HepG2 (cell line): ENCODE results near the gene RIBC1. TPM values are rescaled to one million over a fixed set of nuclear protein-coding genes. Genes with fewer than 3 reads are reported as not detected.
"Not testable (repeated sequence)": the region's sequence is repeated elsewhere in the genome, so short reads cannot be mapped to it uniquely, and the experiment has no call there.

Experiments
- ATAC-seq: fragments of 200-7000 bp; cut with Tn5 transposase; 3 replicates; pipeline ENCODE4 v1.9.1; 2020; ENCODE audit warnings: mild to moderate bottlenecking, moderate library complexity
- BruUV-seq: library from RNA; stranded (reverse); fragments of 400-500 nt; replicated peaks from 2 replicates; lab custom pipeline; 2021; lab: Mats Ljungman, UMichigan
- CTCF ChIA-PET: fragments of 300-600 bp; formaldehyde crosslinking; extraction: SDS; loops from one replicate; lab custom pipeline; 2021; ENCODE audit warnings: low total read pairs, inconsistent platforms, low intra/inter-chr PET ratio; lab: Yijun Ruan, JAX
- POLR2A ChIA-PET: fragments of 350-600 bp; sonication (Branson Sonifier 250); formaldehyde crosslinking; loops from one replicate; lab custom pipeline; 2020; ENCODE audit warnings: antibody characterized with exemption, inconsistent platforms; lab: Yijun Ruan, JAX
- DNase-seq: peaks from one replicate; pipeline ENCODE4 v3.0.0-alpha.2; 2015; ENCODE audit warnings: low spot score
- FAIRE-seq: peaks from 3 replicates; lab custom pipeline; 2011; peaks lifted over from hg19 to GRCh38; lab: Jason Lieb, UNC
- H2AFZ ChIP-seq: one replicate; pipeline ENCODE4 v1.6.1; 2011; ENCODE audit warnings: low read length, inconsistent platforms
- H3K27ac ChIP-seq: fragments of 300-600 bp; 3 replicates; pipeline ENCODE4 v1.8.0; 2011; ENCODE audit warnings: mixed run types, mild to moderate bottlenecking, mixed read lengths, low read length, inconsistent platforms; ENCODE audit not compliant: insufficient read depth; ENCODE audit errors: extremely low read length
- H3K27me3 ChIP-seq, 2 experiments: fragments of 200-600 bp in 1 of 2; 2 replicates in 1 of 2; 3 replicates in 1 of 2; pipeline versions ENCODE4 v1.6.0 to v1.8.0; 2011; ENCODE audit warnings: low read length in 2 of 2, mild to moderate bottlenecking in 2 of 2, moderate library complexity in 2 of 2, inconsistent platforms in 1 of 2; ENCODE audit not compliant: insufficient read depth in 2 of 2, control insufficient read depth in 1 of 2
- H3K36me3 ChIP-seq, 2 experiments: fragments of 200-600 bp in 1 of 2; replicated peaks in 1 of 2; 2 replicates in 1 of 2; 3 replicates in 1 of 2; pipeline versions ENCODE4 v1.5.1 to v1.8.0; 2011; ENCODE audit warnings: low read length in 2 of 2, inconsistent platforms in 1 of 2; ENCODE audit not compliant: insufficient read depth in 2 of 2, control insufficient read depth in 1 of 2
- H3K4me1 ChIP-seq: 2 replicates; pipeline ENCODE4 v1.5.1; 2012; ENCODE audit warnings: low read length, inconsistent platforms; ENCODE audit not compliant: insufficient read depth
- H3K4me2 ChIP-seq: 2 replicates; pipeline ENCODE4 v1.6.0; 2011; ENCODE audit warnings: low read depth, low read length, inconsistent platforms
- H3K4me3 ChIP-seq, 3 experiments: fragments of 200-600 bp in 1 of 3; sonication (generic), shearing (Covaris generic) in 1 of 3; replicated peaks in 1 of 3; 2 replicates each; pipeline ENCODE4 v1.5.1; 2011 to 2016; ENCODE audit warnings: low read length in 3 of 3, inconsistent platforms in 2 of 3, low read depth in 2 of 3, mild to moderate bottlenecking in 2 of 3, control low read depth in 1 of 3, mixed read lengths in 1 of 3; ENCODE audit not compliant: insufficient read depth in 1 of 3
- H3K79me2 ChIP-seq: one replicate; pipeline ENCODE4 v1.6.1; 2011; ENCODE audit warnings: low read length, inconsistent platforms; ENCODE audit not compliant: insufficient read depth
- H3K9ac ChIP-seq: 2 replicates; pipeline ENCODE4 v1.6.0; 2011; ENCODE audit warnings: mild to moderate bottlenecking, low read depth, low read length, inconsistent platforms; ENCODE audit not compliant: insufficient read depth
- H3K9me3 ChIP-seq: 2 replicates; pipeline ENCODE4 v1.5.1; 2012; ENCODE audit warnings: mild to moderate bottlenecking, low read length
- H4K20me1 ChIP-seq: 2 replicates; pipeline ENCODE4 v1.6.0; 2011; ENCODE audit warnings: inconsistent platforms, mild to moderate bottlenecking, low read length, moderate library complexity; ENCODE audit not compliant: insufficient read depth
- ARNTL ChIP-seq: sonication (generic); formaldehyde crosslinking; IDR thresholded peaks from 2 replicates; pipeline ENCODE4 v1.4.0; 2020; ENCODE audit warnings: mild to moderate bottlenecking, missing genetic modification reagents
- HHEX ChIP-seq: IDR thresholded peaks from 2 replicates; pipeline ENCODE4 v1.6.1; 2016; ENCODE audit warnings: control low read depth
- MTA1 ChIP-seq: sonication (generic); formaldehyde crosslinking; IDR thresholded peaks from 2 replicates; pipeline ENCODE4 v1.4.0; 2020; ENCODE audit warnings: missing genetic modification reagents, mild to moderate bottlenecking, borderline replicate concordance
- SRF ChIP-seq: IDR thresholded peaks from 2 replicates; pipeline ENCODE4 v1.6.1; 2011; ENCODE audit warnings: mild to moderate bottlenecking, low read depth, low read length, moderate library complexity
- ZNF367 ChIP-seq: sonication (generic); formaldehyde crosslinking; IDR thresholded peaks from 2 replicates; pipeline ENCODE4 v1.4.0; 2020; ENCODE audit warnings: missing genetic modification reagents, borderline replicate concordance
- ZNF75D ChIP-seq: sonication (generic); formaldehyde crosslinking; IDR thresholded peaks from 2 replicates; pipeline ENCODE4 v1.8.1; 2023; ENCODE audit warnings: missing genetic modification reagents, mild to moderate bottlenecking, borderline replicate concordance
- WGBS: methylation state at CpG from one replicate; pipeline ENCODE4 v1.1.6; 2017; ENCODE audit warnings: low lambda C conversion rate; 5-methylcytosine and 5-hydroxymethylcytosine counted together
- in situ Hi-C: cut with HindIII; loops from 2 replicates; pipeline ENCODE4 v1.10.0; 2017; ENCODE audit warnings: low pct_unique_long_range_greater_than_20kb; ENCODE audit not compliant: extremely low pct_ligation_motif_present
- intact Hi-C: fragments of 100-400 bp; cut with micrococcal nuclease; formaldehyde crosslinking; loops from one replicate; pipeline ENCODE4 v1.10.0; 2022; ENCODE audit not compliant: unreplicated experiment
- polyA plus RNA-seq, 8 experiments: library from polyadenylated mRNA; depleted of rRNA in 3 of 8; stranded (reverse) in 7 of 8; unstranded in 1 of 8; fragments of >200 nt; fragmentation: Illumina TruSeq in 4 of 8; extraction: Trizol in 4 of 8; gene quantifications; 2 replicates each; pipeline versions ENCODE4 v1.2.1 to v1.2.3, GENCODE V29; 2011 to 2016; ENCODE audit warnings: low read depth in 4 of 8, missing spikeins in 1 of 8, mixed read lengths in 1 of 8; ENCODE audit not compliant: insufficient read depth in 1 of 8
- total RNA-seq, 5 experiments: library from RNA; depleted of rRNA; stranded (reverse); fragments of >200 nt; fragmentation: Illumina TruSeq; extraction: Trizol; gene quantifications; 2 replicates each; pipeline ENCODE4 v1.2.3, GENCODE V29; 2016; ENCODE audit warnings: low read depth in 1 of 5

The RIBC1 gene
- total and polyA plus RNA-seq, 2 of the 13 experiments (the other 11 are each of a cell fraction or from before 2014, with no cell fraction given): 0.55 TPM; not detected in 1

- no peak for FAIRE-seq
- in situ Hi-C loops: no loop called here
- Histone ChIP-seq H3K9ac (no peak overlapping the region), H3K4me1 (no peaks in the 10 kb centered on the region), H3K27me3 (no peaks in the 10 kb centered on the region), H4K20me1 (no peaks in the 10 kb centered on the region), H3K36me3 (no peaks in the 10 kb centered on the region), H3K4me2 (no peak overlapping the region), H3K27ac (no peak overlapping the region), H3K9me3 (no peaks in the 10 kb centered on the region), H3K4me3 (no peak overlapping the region), H3K79me2 (no peaks in the 10 kb centered on the region), H2AFZ (no peak overlapping the region)
- CTCF ChIA-PET: no interaction called here
- WGBS: 7% methylated on average over 5 of the region's 5 CpGs
- TF ChIP-seq SRF: no peak
- TF ChIP-seq ZNF75D (CRISPR knock-in tag): no peak
- TF ChIP-seq MTA1 (CRISPR knock-in tag): no peak
- TF ChIP-seq ARNTL: no peak
- TF ChIP-seq ZNF367 (CRISPR knock-in tag): no peak
- TF ChIP-seq HHEX (CRISPR knock-in tag): no peak
- POLR2A ChIA-PET: no interaction called here
- intact Hi-C loops: no loop called here
- BruUV-seq: no TSS peak
- no peak for DNase-seq
- no peak for ATAC-seq
Measured at GRCh38 chrX:53458082-53458481, 35.4 kb downstream of the RIBC1 start.

- H3K27ac ChIP-seq, H3K4me2 ChIP-seq, H3K79me2 ChIP-seq, H3K4me1 ChIP-seq, POLR2A ChIA-PET, ATAC-seq, BruUV-seq, H3K9ac ChIP-seq, DNase-seq, intact Hi-C loops, in situ Hi-C loops, H3K27me3 ChIP-seq, H3K9me3 ChIP-seq, H3K4me3 ChIP-seq, H4K20me1 ChIP-seq, FAIRE-seq, CTCF ChIA-PET, H3K36me3 ChIP-seq, H2AFZ ChIP-seq: not testable (repeated sequence)
- WGBS: 45% methylated on average over 3 of the region's 3 CpGs
Measured at GRCh38 chrX:53468659-53469058, 46.0 kb downstream of the RIBC1 start.
